Measurements from ENCODE around the gene ST3GAL4. TPM values are rescaled to one million over a fixed set of nuclear protein-coding genes. Genes with fewer than 3 reads are reported as not detected.

ST3GAL4 gene
- total RNA-seq, 1 donor from 2014 or later, result 22.4 TPM

DNA sequence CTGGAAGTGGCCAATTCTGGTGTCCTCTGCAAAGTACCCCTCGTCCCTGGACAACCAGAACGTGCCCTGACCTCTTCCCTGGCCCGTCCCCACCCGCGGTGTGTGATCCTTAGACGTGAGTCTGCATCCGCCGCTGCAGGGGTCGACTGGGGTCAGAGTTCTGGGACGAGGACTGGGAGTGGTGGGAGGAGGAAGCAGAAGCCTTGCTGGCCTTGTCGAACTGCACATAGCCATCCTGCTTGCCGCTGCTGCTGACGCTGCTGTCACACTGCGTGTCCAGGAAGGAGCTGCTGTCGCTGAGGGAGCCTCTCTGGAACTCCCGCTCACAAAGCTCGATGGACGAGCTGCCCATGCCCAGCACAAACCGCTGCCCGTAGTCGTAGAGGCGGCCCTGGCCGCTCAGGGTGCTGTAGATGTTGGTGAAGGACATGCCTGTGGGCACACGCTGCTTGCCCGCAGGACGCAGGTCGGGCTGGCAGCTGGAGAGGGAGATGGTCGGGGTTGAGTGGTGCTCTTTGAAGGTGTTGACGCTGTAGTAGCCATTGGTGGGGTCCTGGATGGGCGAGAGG, 69.1 kb downstream of the ST3GAL4 start:
- DNase-seq (ENCODE audit: low read depth, low spot score), result no peak
- Mint-ChIP-seq H3K27ac (ENCODE audit: unreplicated experiment) (no peak overlapping the region), H3K4me3 (no peak overlapping the region), H3K9me3 (no peaks in the 10 kb centered on the region), H3K27me3 (ENCODE audit: low read depth) (no peaks in the 10 kb centered on the region), H3K36me3 (ENCODE audit: low read depth) (peaks cover 2% of the 10 kb centered on the region), H3K4me1 (peaks cover 49% of the 10 kb centered on the region)
- TF ChIP-seq, protein P1, sequence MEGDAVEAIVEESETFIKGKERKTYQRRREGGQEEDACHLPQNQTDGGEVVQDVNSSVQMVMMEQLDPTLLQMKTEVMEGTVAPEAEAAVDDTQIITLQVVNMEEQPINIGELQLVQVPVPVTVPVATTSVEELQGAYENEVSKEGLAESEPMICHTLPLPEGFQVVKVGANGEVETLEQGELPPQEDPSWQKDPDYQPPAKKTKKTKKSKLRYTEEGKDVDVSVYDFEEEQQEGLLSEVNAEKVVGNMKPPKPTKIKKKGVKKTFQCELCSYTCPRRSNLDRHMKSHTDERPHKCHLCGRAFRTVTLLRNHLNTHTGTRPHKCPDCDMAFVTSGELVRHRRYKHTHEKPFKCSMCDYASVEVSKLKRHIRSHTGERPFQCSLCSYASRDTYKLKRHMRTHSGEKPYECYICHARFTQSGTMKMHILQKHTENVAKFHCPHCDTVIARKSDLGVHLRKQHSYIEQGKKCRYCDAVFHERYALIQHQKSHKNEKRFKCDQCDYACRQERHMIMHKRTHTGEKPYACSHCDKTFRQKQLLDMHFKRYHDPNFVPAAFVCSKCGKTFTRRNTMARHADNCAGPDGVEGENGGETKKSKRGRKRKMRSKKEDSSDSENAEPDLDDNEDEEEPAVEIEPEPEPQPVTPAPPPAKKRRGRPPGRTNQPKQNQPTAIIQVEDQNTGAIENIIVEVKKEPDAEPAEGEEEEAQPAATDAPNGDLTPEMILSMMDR (conservative IDR thresholded peaks at IDR 0.05), result no peak

DNA sequence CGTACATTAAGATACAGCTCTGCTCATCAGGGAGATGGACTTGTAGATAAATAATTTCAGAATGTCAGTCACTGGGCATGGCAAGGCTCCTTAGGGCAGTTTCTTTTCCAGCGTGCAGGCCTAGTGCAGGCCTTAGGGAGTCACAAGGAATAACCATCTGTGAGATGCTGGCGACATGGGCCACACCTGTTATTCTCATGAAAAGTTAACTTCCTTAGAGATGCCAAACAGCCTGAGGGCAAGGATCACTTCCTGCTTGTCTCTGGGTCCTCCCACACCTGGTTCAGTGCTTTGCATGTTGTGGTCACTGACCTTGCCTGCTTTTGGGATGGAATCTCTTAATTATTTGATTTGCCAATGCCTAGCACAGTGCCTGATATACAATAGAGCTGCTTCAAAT, 70.6 kb downstream of the ST3GAL4 start:
- Mint-ChIP-seq H3K4me1 (peaks cover 39% of the 10 kb centered on the region), H3K27ac (ENCODE audit: unreplicated experiment) (no peak overlapping the region), H3K36me3 (ENCODE audit: low read depth) (peaks cover 2% of the 10 kb centered on the region), H3K9me3 (no peaks in the 10 kb centered on the region), H3K4me3 (no peak overlapping the region), H3K27me3 (ENCODE audit: low read depth) (no peaks in the 10 kb centered on the region)
- TF ChIP-seq, protein P1 (conservative IDR thresholded peaks at IDR 0.05), result no peak
- DNase-seq (ENCODE audit: low read depth, low spot score), result no peak

DNA sequence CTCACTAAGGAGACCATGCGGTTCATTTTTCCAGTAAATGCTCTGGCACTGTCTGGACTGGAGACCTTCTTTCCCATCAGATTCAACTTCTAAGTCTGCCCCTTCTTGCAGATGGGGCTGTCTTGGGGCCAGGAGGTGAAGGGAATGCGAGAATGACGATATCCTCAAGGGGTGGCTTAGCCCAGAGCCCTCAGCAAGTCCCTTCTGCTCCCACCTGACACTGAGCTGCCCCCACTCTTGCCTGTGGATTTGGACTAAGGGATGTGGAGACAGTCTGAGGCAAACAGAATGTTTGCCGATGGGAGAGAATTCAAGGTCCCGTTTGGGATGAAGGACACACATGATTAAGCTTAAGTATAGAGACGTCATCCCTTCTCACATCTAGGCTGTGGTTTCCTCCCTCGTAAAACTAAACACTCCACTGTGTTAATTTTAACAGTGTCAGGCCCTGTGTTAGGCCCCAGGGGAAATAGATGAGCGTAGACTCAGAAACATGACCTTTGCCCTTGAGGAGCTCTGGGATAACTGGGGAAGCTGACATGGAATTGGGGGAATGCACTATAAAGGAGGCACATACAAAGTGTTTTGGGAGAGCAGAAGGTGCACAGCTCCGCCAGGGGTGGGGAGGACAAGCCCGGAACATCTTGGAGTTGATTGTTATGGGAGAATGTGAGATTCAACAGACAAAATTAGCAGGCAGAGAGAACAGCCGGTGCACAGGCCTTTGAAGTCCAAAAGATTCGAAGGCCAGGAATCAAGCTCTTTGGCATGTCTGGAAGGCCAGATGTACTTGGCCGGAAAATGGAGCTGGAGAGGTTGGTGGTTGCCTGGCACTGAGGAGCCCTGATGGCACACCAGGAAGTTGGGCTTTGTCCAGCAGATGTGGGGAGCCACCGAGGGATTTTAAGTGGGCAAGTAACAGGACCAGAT, 71.6 kb downstream of the ST3GAL4 start:
- H3K4me3 Mint-ChIP-seq, result peak overlapping the region; percentile 22
- peaks cover 32% of the 10 kb centered on the region for H3K4me1 Mint-ChIP-seq
- H3K27ac Mint-ChIP-seq (ENCODE audit: unreplicated experiment), result peak overlapping the region; percentile 73

DNA sequence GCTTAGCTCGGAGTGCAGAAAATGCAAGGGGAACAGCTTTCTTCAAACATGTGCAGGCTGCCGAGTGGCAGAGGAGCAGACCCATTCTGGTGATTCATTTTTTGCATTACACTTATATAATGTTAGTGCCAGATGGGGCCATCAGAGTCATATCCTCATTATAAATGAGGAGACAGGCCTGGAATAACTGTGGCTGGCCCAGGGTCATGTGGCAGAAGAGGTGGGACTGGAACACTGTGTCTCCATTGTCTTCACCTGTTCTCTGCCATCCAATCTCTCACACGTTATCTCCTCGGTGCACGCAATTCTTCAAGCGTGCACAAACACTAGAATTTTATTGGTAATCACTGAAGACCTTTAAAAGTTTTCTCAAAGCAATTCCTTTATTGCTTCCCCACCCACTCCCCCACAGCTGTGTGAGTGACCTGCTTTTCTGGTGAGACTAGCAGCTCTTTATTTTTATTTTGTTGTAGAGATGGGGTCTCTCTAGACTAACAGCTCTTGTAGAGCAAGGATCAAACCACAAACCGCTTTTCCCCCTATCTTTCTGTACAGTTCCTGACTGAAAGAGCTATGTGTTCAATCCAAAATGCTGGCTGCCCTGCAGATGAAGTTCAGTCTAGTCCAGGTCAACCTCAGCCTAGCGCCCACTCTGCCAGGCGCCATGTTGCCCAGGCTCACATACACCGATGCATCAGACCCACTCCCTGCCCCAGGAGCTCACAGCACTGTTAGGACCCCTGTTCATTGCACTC, 75.3 kb downstream of the ST3GAL4 start:
- Mint-ChIP-seq H3K27ac (ENCODE audit: unreplicated experiment) (no peak overlapping the region), H3K9me3 (no peaks in the 10 kb centered on the region), H3K4me1 (peaks cover 40% of the 10 kb centered on the region), H3K27me3 (ENCODE audit: low read depth) (no peaks in the 10 kb centered on the region), H3K36me3 (ENCODE audit: low read depth) (peaks cover 2% of the 10 kb centered on the region), H3K4me3 (no peak overlapping the region)
- TF ChIP-seq, protein P1 (conservative IDR thresholded peaks at IDR 0.05), result no peak
- no peak for DNase-seq (ENCODE audit: low read depth, low spot score)

More for the DNA sequence above, 71.6 kb downstream of the ST3GAL4 start:
- TF ChIP-seq, protein P1 (conservative IDR thresholded peaks at IDR 0.05), result no peak
- no peaks in the 10 kb centered on the region for H3K27me3 Mint-ChIP-seq (ENCODE audit: low read depth)
- peaks cover 2% of the 10 kb centered on the region for H3K36me3 Mint-ChIP-seq (ENCODE audit: low read depth)
- no peaks in the 10 kb centered on the region for H3K9me3 Mint-ChIP-seq
- no peak for DNase-seq (ENCODE audit: low read depth, low spot score)

DNA sequence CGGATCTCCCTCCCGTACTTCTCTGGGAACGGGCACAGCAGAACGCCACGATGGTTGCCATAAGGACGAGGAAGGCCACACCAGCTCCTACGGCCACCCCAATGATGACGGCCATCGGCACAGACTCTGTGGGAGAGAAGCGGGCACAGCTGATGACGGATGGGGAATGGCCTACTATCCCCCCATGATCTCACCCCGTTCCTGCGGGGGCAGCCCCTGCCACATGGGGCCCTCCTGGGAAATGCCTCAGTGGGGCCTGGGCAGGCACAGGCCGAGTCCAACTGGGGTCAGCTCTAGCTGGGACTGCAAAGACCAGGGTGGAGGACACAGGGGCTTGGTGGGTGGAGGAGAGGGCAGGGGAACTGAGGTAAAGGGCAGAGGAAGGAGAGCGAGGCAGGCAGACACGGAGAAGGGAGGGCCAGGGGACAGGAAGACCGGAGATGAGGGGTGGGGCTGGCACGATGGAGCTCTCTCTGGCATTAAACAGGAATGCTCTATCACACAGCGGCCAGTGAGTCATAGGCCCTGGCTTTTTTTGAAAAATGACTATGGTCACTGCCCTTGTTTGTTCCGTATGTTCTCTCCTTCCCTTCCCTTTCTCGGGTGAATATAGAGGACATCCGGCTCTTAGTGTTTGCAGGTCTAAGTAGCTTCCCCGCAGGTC, 76.0 kb downstream of the ST3GAL4 start:
- peaks cover 37% of the 10 kb centered on the region for H3K4me1 Mint-ChIP-seq
- no peak overlapping the region for H3K4me3 Mint-ChIP-seq
- peak overlapping the region; percentile 78 for H3K27ac Mint-ChIP-seq (ENCODE audit: unreplicated experiment)
- TF ChIP-seq, protein P1 (conservative IDR thresholded peaks at IDR 0.05), result no peak
- H3K9me3 Mint-ChIP-seq, result no peaks in the 10 kb centered on the region
- no peak for DNase-seq (ENCODE audit: low read depth, low spot score)
- H3K36me3 Mint-ChIP-seq (ENCODE audit: low read depth), result peaks cover 2% of the 10 kb centered on the region
- H3K27me3 Mint-ChIP-seq (ENCODE audit: low read depth), result no peaks in the 10 kb centered on the region
